BE2C (cell line): ENCODE measurements around the gene NRARP.
"Not testable (repeated sequence)": the region's sequence is repeated elsewhere in the genome, so short reads cannot be mapped to it uniquely, and the experiment has no call there.

Source experiments
- DNase-seq: peaks from one replicate; pipeline ENCODE4 v3.0.0-alpha.2; 2020
- H3K27me3 ChIP-seq: fragments of 250-450 bp; sonication (Bioruptor Pico); 2 replicates; pipeline ENCODE4 v1.5.1; 2020; ENCODE audit warnings: mild to moderate bottlenecking
- H3K36me3 ChIP-seq: fragments of 250-450 bp; sonication (Bioruptor Pico); 2 replicates; pipeline ENCODE4 v1.5.1; 2020; ENCODE audit warnings: mild to moderate bottlenecking
- H3K4me1 ChIP-seq: fragments of 250-450 bp; sonication (Bioruptor Pico); 2 replicates; pipeline ENCODE4 v1.5.1; 2020
- H3K4me3 ChIP-seq: 2 replicates; pipeline ENCODE4 v1.5.1; 2011; ENCODE audit warnings: low read depth, low read length
- H3K9me3 ChIP-seq: fragments of 250-450 bp; sonication (Bioruptor Pico); 2 replicates; pipeline ENCODE4 v1.5.1; 2020
- TF ChIP-seq, protein P1 (sequence below): IDR thresholded peaks from 2 replicates; pipeline ENCODE4 v1.5.1; 2012; ENCODE audit warnings: mild to moderate bottlenecking, low read depth, low read length

Gene NRARP

DNA sequence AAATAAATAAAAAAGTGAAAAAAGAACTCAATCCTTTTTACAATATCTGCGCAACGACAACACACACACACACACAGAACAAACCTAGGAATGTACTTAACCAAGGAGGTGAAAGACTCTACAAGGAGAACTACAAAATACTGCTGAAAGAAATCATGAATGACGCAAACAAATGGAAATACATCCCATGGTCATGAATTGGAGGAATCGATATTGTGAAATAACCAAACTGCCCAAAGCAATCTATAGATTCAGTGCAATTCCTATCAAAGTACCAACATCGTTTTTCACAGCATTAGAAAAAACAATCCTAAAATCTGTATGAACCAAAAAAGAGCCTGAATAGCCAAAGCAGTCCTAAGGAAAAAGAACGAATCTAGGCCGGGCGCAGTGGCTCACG lies 29.9 kb upstream of the NRARP start:
- no peaks in the 10 kb centered on the region for H3K36me3 ChIP-seq
- TF ChIP-seq, protein P1, sequence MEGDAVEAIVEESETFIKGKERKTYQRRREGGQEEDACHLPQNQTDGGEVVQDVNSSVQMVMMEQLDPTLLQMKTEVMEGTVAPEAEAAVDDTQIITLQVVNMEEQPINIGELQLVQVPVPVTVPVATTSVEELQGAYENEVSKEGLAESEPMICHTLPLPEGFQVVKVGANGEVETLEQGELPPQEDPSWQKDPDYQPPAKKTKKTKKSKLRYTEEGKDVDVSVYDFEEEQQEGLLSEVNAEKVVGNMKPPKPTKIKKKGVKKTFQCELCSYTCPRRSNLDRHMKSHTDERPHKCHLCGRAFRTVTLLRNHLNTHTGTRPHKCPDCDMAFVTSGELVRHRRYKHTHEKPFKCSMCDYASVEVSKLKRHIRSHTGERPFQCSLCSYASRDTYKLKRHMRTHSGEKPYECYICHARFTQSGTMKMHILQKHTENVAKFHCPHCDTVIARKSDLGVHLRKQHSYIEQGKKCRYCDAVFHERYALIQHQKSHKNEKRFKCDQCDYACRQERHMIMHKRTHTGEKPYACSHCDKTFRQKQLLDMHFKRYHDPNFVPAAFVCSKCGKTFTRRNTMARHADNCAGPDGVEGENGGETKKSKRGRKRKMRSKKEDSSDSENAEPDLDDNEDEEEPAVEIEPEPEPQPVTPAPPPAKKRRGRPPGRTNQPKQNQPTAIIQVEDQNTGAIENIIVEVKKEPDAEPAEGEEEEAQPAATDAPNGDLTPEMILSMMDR = no peak
- no peaks in the 10 kb centered on the region for H3K27me3 ChIP-seq
- no peaks in the 10 kb centered on the region for H3K4me1 ChIP-seq
- no peak for DNase-seq
- no peaks in the 10 kb centered on the region for H3K9me3 ChIP-seq
- no peak overlapping the region for H3K4me3 ChIP-seq

DNA sequence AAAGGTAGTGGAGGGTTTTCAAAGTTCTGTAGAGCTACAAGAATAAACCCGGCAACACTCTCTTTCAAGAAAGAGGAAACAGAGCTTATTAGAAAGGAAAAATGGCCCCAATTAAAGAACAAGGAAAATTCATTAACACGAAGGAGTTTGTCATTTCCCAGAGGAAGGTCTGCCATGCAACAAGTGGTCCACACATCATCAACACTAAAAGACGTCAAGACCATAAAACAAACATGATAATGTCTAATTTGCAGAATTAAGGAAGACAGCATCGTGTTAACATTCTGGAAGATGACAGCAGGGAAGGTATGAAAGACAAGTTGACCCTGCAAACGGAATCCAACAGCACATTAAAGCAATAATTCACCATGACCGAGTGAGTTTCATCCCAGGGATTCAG lies 28.6 kb upstream of the NRARP start:
- TF ChIP-seq, protein P1 = no peak
- no peaks in the 10 kb centered on the region for H3K9me3 ChIP-seq

DNA sequence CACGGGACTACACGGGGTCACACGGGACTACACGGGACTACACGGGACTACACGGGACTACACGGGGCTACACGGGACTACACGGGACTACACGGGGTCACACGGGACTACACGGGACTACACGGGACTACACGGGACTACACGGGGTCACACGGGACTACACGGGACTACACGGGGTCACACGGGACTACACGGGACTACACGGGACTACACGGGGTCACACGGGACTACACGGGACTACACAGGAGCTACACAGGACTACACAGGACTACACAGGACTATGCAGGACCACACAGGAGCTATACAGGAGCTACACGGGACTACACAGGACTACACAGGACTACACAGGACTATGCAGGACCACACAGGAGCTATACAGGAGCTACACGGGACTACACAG lies 27.5 kb upstream of the NRARP start:
- H3K27me3 ChIP-seq, H3K4me3 ChIP-seq, H3K36me3 ChIP-seq: not testable (repeated sequence)

More for the DNA sequence above, 28.6 kb upstream of the NRARP start:
- H3K27me3 ChIP-seq = no peaks in the 10 kb centered on the region
- no peaks in the 10 kb centered on the region for H3K4me1 ChIP-seq
- no peak overlapping the region for H3K4me3 ChIP-seq
- no peak for DNase-seq
- no peaks in the 10 kb centered on the region for H3K36me3 ChIP-seq

DNA sequence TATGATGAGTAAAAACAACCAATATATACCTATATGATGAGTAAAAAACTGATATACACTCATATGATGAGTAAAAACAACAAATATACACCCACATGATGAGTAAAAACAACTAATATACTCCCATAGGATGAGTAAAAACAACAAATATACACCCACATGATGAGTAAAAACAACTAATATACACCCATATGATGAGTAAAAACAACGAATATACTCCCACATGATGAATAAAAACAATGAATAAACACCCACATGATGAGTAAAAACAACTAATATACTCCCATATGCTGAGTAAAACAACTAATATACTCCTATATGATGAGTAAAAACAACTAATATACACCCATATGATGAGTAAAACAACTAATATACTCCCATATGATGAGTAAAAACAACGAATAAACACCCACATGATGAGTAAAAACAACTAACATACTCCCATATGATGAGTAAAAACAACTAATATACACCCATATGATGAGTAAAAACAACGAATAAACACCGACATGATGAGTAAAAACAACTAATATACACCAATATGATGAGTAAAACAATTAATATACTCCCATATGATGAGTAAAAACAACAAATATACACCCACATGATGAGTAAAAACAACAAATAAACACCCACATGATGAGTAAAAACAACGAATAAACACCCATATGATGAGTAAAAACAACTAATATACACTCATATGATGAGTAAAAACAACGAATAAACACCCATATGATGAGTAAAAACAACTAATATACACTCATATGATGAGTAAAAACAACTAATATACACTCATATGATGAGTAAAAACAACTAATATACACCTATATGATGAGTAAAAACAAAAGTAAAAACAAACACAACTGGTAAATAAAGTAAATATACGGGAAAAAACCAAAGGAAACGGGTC lies 25.8 kb upstream of the NRARP start:
- H3K27me3 ChIP-seq, H3K36me3 ChIP-seq, H3K9me3 ChIP-seq, DNase-seq, H3K4me1 ChIP-seq, H3K4me3 ChIP-seq: not testable (repeated sequence)

More for the DNA sequence above, 27.5 kb upstream of the NRARP start:
- DNase-seq, H3K4me1 ChIP-seq, H3K9me3 ChIP-seq: not testable (repeated sequence)

DNA sequence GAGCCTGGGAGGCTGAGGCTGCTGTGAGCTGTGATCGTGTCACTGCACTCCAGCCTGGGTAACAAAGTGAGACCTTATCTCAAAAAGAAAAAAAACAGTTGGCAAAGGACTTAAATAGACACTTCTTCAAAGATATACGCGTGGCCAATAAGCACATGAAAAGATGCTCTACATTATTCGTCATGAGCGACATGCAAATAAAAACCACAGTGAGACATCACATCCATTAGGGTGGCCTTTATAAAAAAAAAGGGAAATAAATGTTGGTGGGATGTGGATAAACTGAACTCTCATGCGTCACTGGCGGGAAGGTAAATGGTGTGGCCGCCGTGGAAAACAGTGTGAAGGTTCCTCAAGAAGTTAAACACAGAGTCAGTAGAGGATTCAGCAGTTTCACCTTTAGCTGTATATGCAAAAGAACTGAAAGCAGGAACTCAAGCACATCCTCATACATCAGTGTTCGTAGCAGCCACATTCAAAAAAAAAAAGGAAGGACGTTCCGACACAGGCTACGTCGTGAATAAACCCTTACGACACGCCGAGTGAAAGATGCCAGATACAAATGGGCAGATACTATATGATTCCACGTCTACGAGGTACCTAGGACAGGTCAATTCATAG lies 24.5 kb upstream of the NRARP start:
- Histone ChIP-seq H3K36me3 (no peaks in the 10 kb centered on the region), H3K27me3 (no peaks in the 10 kb centered on the region), H3K9me3 (no peaks in the 10 kb centered on the region), H3K4me3 (no peak overlapping the region), H3K4me1 (no peaks in the 10 kb centered on the region)
- TF ChIP-seq, protein P1 = no peak
- no peak for DNase-seq

DNA sequence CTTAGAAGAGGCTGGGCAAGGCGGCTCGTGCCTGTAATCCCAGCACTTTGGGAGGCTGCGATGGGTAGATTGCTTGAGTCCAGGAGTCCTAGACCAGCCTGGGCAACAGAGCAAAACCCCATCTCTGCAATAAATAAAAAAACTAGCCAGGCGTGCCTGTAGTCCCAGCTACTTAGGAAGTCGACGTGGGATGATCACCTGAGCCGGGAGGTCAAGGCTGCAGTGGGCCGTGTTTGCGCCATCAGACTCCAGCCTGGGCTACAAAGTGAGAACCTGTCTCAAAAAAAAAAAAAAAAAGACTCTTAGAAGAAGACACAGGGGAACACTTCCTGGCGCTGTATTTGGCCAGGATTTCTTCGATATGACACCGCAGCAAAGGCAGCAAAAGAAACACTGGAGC lies 23.7 kb upstream of the NRARP start:
- H3K4me1 ChIP-seq = peaks cover 1% of the 10 kb centered on the region; the same call in 1 of the 2 replicates
- no peak for DNase-seq
- no peaks in the 10 kb centered on the region for H3K36me3 ChIP-seq
- no peaks in the 10 kb centered on the region for H3K27me3 ChIP-seq
- no peaks in the 10 kb centered on the region for H3K9me3 ChIP-seq
- H3K4me3 ChIP-seq = no peak overlapping the region
- TF ChIP-seq, protein P1 = no peak

DNA sequence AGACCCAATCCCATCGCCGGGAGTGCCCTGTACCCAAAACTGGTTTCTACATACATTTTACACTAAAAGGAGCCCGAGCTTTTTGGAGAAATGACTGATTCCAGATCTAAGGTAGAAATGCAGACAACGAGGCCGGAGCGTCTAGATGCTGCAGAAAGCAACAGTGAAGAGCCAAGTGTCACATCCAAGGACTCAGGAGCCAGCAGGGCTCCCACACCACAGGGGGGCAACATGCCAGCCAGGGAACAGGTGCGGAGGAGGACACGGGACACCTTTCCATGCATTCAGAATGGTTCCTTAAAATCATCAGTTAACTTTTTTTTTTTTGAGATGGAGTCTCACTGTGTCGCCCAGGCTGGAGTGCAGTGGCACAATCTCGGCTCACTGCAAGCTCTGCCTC lies 23.1 kb upstream of the NRARP start:
- TF ChIP-seq, protein P1 = no peak
- Histone ChIP-seq H3K9me3 (no peaks in the 10 kb centered on the region), H3K4me3 (no peak overlapping the region), H3K4me1 (peaks cover 3% of the 10 kb centered on the region; the same call in 1 of the 2 replicates), H3K36me3 (no peaks in the 10 kb centered on the region), H3K27me3 (no peaks in the 10 kb centered on the region)
- DNase-seq = no peak
